ENCODE results near the gene IL15RA. TPM values are rescaled to one million over a fixed set of nuclear protein-coding genes. Genes with fewer than 3 reads are reported as not detected.

The IL15RA gene
- total and polyA plus RNA-seq, 2 of the 8 experiments (the other 6 are each of a cell fraction or from before 2014, with no cell fraction given): 1.3 to 1.4 TPM

DNA sequence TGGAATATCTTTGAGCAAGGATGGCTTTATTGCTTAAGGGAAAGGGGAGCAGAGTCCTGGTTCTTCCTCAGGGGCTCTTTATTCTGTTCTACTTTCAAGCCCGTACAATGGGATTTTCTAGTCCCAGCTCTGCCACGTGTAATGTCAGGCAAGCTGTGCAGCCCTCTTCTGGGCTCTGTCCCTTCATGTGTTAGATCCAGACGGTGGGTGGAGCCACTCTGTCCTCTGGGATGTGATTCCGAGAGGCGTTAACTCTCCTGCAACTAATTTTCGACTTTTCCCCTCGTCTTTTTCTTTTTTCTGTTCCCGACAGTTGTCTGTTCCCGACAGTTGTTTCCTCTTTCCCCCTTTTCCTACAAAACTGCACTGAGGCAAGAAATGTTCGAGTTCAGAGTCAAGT lies 52.5 kb downstream of the IL15RA start (continued):
- TF ChIP-seq CHD7 (IDR thresholded peaks at IDR 0.05; ENCODE audit: insufficient replicate concordance, low read length): no peak
- TF ChIP-seq TBP (IDR thresholded peaks at IDR 0.05; ENCODE audit: low read depth, low read length): no peak
- TF ChIP-seq EP300 (IDR thresholded peaks at IDR 0.05; ENCODE audit: borderline replicate concordance in 1 of 2, low read depth in 2 of 2, low read length in 2 of 2): no peak
- no peak for TF ChIP-seq SIRT6 (IDR thresholded peaks at IDR 0.05; ENCODE audit: low read length)
